Right lung (tissue), 5 donors: Measurements from ENCODE around the gene OTUB2. TPM values are rescaled to one million over a fixed set of nuclear protein-coding genes. Genes with fewer than 3 reads are reported as not detected.

Source experiments
- DNase-seq, 2 donors: peaks; one replicate each; pipeline ENCODE4 v3.0.0-alpha.2; 2013
- polyA plus RNA-seq, 5 donors: library from polyadenylated mRNA; unstranded; fragments of 120-200 nt; gene quantifications; one replicate each; pipeline versions ENCODE4 v1.2.1 to v1.2.3, GENCODE V29; 2013; ENCODE audit warnings: inconsistent platforms in 1 of 5, low replicate concordance in 1 of 5; ENCODE audit not compliant: insufficient read length in 5 of 5, insufficient read depth in 1 of 5

Gene OTUB2
- polyA plus RNA-seq, 5 donors: 3.3 to 4.3 (median 3.6) TPM

- DNase-seq: no peak
These were observed 12.9 kb downstream of the OTUB2 start for GRCh38 chr14:94038921-94039629.

GRCh38 chr14:94040247-94040646, 14.1 kb downstream of the OTUB2 start:
- no peak for DNase-seq

GRCh38 chr14:94040796-94041195, 14.7 kb downstream of the OTUB2 start:
- no peak for DNase-seq

- no peak for DNase-seq
These were observed 15.6 kb downstream of the OTUB2 start for GRCh38 chr14:94041551-94042346.

- DNase-seq: no peak
These were observed 16.4 kb downstream of the OTUB2 start for GRCh38 chr14:94042433-94043091.

- no peak for DNase-seq
These were observed 17.1 kb downstream of the OTUB2 start for GRCh38 chr14:94043111-94043755.

GRCh38 chr14:94043756-94044475, 17.8 kb downstream of the OTUB2 start:
- DNase-seq: no peak

- no peak for DNase-seq
These were observed 18.4 kb downstream of the OTUB2 start for GRCh38 chr14:94044476-94045091.

- DNase-seq: no peak
These were observed 19.0 kb downstream of the OTUB2 start for GRCh38 chr14:94045101-94045500.

GRCh38 chr14:94045563-94046345, 19.6 kb downstream of the OTUB2 start:
- no peak for DNase-seq

GRCh38 chr14:94046696-94047250, 20.6 kb downstream of the OTUB2 start:
- no peak for DNase-seq

- no peak for DNase-seq
These were observed 21.4 kb downstream of the OTUB2 start for GRCh38 chr14:94047581-94047980.

- DNase-seq: no peak
These were observed 22.8 kb downstream of the OTUB2 start for GRCh38 chr14:94048691-94049624.

GRCh38 chr14:94049625-94050023, 23.5 kb downstream of the OTUB2 start:
- DNase-seq: no peak

GRCh38 chr14:94050231-94050880, 24.2 kb downstream of the OTUB2 start:
- no peak for DNase-seq

- DNase-seq: no peak
These were observed 25.0 kb downstream of the OTUB2 start for GRCh38 chr14:94051115-94051514.

GRCh38 chr14:94051779-94052178, 25.6 kb downstream of the OTUB2 start:
- DNase-seq: no peak

GRCh38 chr14:94052199-94052598, 26.1 kb downstream of the OTUB2 start:
- no peak for DNase-seq
